ENCODE measurements around the gene BTG2.
"Not testable (repeated sequence)": the region's sequence is repeated elsewhere in the genome, so short reads cannot be mapped to it uniquely, and the experiment has no call there.

Gene BTG2

GRCh38 chr1:203304919-203305808, at the start of gene BTG2:
BTG2 (plus strand) TSS chr1:203305519; CDS start chr1:203305607, 88 bp downstream.
- peak; percentile 86 to 90 for DNase-seq

- peak in 1 of 2 donors; percentile 24 for DNase-seq
Observed at GRCh38 chr1:203256636-203257035, 48.7 kb upstream of the BTG2 start.

GRCh38 chr1:203263496-203263895, 41.8 kb upstream of the BTG2 start:
- DNase-seq: no peak

GRCh38 chr1:203264052-203264501, 41.2 kb upstream of the BTG2 start:
- DNase-seq: no peak

- DNase-seq: no peak
Observed at GRCh38 chr1:203265541-203265940, 39.8 kb upstream of the BTG2 start.

GRCh38 chr1:203266140-203266539, 39.2 kb upstream of the BTG2 start:
- DNase-seq: not testable (repeated sequence)

- DNase-seq: peak; percentile 79 to 82
Observed at GRCh38 chr1:203267347-203267846, 37.9 kb upstream of the BTG2 start.

- no peak for DNase-seq
Observed at GRCh38 chr1:203267912-203268311, 37.4 kb upstream of the BTG2 start.

GRCh38 chr1:203268901-203269653, 36.2 kb upstream of the BTG2 start:
- DNase-seq: no peak

- no peak for DNase-seq
Observed at GRCh38 chr1:203269654-203270020, 35.7 kb upstream of the BTG2 start.

- DNase-seq: no peak
Observed at GRCh38 chr1:203270448-203270847, 34.9 kb upstream of the BTG2 start.

GRCh38 chr1:203271018-203271743, 34.1 kb upstream of the BTG2 start:
- DNase-seq: peak; percentile 67 to 76

GRCh38 chr1:203271962-203272632, 33.2 kb upstream of the BTG2 start:
- DNase-seq: no peak

- DNase-seq: no peak
Observed at GRCh38 chr1:203272633-203273205, 32.6 kb upstream of the BTG2 start.

- peak; percentile 94 to 95 for DNase-seq
Observed at GRCh38 chr1:203273206-203273868, 32.0 kb upstream of the BTG2 start.

GRCh38 chr1:203273869-203274602, 31.3 kb upstream of the BTG2 start:
- no peak for DNase-seq

GRCh38 chr1:203274603-203275381, 30.5 kb upstream of the BTG2 start:
- no peak for DNase-seq

- no peak for DNase-seq
Observed at GRCh38 chr1:203275656-203276272, 29.6 kb upstream of the BTG2 start.

GRCh38 chr1:203276408-203276807, 28.9 kb upstream of the BTG2 start:
- DNase-seq: peak in 1 of 2 donors; percentile 16
